WERI-Rb-1 (cell line): ENCODE data around the gene QSOX1.

Experiments
- DNase-seq: peaks from one replicate; pipeline ENCODE4 v3.0.0-alpha.2; 2020
- H3K27ac ChIP-seq: fragments of 250-450 bp; sonication (Bioruptor Pico); 2 replicates; pipeline ENCODE4 v1.5.1; 2020; ENCODE audit warnings: mild to moderate bottlenecking, moderate library complexity
- H3K27me3 ChIP-seq: fragments of 250-450 bp; sonication (Bioruptor Pico); 2 replicates; pipeline ENCODE4 v1.5.1; 2021; ENCODE audit warnings: mild to moderate bottlenecking, low read depth, moderate library complexity; ENCODE audit not compliant: insufficient read depth, severe bottlenecking
- H3K36me3 ChIP-seq: fragments of 250-450 bp; sonication (Bioruptor Pico); 2 replicates; pipeline ENCODE4 v1.5.1; 2020; ENCODE audit warnings: mild to moderate bottlenecking, moderate library complexity
- H3K4me3 ChIP-seq: 2 replicates; pipeline ENCODE4 v1.5.1; 2011; ENCODE audit warnings: low read depth, mild to moderate bottlenecking, control low read depth, low read length
- H3K9me3 ChIP-seq: fragments of 250-450 bp; sonication (Bioruptor Pico); 2 replicates; pipeline ENCODE4 v1.5.1; 2021; ENCODE audit warnings: mild to moderate bottlenecking, moderate library complexity; ENCODE audit not compliant: severe bottlenecking
- TF ChIP-seq, protein P1 (sequence below): IDR thresholded peaks from 2 replicates; pipeline ENCODE4 v1.5.1; 2011; ENCODE audit warnings: low read depth, mild to moderate bottlenecking, control low read depth, inconsistent platforms, low read length

Gene QSOX1

DNA sequence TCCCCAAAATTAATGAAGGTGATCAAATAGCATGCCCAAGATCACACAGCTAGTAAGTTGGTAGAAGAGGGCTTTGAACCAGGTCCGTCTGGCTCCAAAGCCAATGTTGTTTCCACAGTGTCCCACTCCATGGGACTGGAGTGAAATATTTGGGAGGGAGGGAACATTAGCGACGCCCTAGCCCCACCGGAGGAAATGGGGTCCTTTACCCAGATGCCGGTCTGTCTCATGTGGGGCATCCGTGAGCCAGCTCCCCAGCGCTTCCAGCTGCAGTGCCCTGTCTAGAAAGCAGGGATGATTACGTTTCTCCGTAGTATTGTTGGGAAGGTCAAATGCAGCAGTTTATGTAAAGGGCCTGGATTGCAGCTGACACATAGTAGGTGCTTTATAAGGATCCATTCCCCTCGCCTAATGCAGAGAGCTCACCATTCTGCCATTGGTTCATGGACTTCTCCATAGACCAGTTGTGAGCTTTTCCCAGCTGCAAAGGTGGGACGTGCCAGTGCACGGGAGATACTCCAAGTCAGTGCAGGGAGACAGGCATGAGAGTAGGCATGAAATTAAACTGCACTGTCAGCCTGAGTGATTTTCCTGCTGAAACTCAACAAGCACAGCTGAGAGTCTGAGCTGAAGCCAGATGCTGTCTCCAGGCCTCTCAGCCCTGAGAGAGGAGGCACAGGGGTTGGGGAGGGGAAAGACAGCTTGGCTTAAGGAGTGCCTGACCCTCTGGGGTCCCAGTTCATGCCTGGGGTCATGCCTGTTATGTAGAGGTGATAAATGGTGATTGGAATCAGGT is 24.7 kb downstream of the QSOX1 start:
- Histone ChIP-seq H3K36me3 (peaks cover 3% of the 10 kb centered on the region; the same call in 1 of the 2 replicates), H3K27ac (no peak overlapping the region), H3K27me3 (no peaks in the 10 kb centered on the region), H3K9me3 (no peaks in the 10 kb centered on the region), H3K4me3 (no peak overlapping the region)
- TF ChIP-seq, protein P1, sequence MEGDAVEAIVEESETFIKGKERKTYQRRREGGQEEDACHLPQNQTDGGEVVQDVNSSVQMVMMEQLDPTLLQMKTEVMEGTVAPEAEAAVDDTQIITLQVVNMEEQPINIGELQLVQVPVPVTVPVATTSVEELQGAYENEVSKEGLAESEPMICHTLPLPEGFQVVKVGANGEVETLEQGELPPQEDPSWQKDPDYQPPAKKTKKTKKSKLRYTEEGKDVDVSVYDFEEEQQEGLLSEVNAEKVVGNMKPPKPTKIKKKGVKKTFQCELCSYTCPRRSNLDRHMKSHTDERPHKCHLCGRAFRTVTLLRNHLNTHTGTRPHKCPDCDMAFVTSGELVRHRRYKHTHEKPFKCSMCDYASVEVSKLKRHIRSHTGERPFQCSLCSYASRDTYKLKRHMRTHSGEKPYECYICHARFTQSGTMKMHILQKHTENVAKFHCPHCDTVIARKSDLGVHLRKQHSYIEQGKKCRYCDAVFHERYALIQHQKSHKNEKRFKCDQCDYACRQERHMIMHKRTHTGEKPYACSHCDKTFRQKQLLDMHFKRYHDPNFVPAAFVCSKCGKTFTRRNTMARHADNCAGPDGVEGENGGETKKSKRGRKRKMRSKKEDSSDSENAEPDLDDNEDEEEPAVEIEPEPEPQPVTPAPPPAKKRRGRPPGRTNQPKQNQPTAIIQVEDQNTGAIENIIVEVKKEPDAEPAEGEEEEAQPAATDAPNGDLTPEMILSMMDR: no peak
- DNase-seq: no peak

DNA sequence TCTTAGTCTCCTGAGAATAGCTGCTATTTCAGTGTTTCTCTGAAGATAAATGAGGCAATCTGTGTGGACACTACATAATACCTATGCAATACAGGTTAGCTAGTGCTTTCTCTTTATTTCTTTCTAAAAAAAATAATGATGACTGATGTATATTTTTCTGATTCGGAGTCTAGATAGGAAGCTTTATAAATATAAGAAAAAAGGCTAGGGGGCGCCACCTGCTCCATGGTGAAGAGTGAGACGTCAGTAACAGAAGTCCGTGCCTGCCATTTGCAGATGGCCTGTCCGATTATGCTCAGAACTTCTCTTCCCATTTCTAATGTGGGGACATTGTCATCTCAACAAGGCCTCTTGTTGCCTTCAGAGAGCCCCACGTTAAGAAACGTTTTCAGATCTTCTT is 26.4 kb downstream of the QSOX1 start:
- H3K9me3 ChIP-seq: no peaks in the 10 kb centered on the region
- no peaks in the 10 kb centered on the region for H3K27me3 ChIP-seq
- peaks cover 3% of the 10 kb centered on the region; the same call in 1 of the 2 replicates for H3K36me3 ChIP-seq
- TF ChIP-seq, protein P1: peak; percentile 65
- H3K4me3 ChIP-seq: no peak overlapping the region
- peak; percentile 69 for DNase-seq
- H3K27ac ChIP-seq: no peak overlapping the region

DNA sequence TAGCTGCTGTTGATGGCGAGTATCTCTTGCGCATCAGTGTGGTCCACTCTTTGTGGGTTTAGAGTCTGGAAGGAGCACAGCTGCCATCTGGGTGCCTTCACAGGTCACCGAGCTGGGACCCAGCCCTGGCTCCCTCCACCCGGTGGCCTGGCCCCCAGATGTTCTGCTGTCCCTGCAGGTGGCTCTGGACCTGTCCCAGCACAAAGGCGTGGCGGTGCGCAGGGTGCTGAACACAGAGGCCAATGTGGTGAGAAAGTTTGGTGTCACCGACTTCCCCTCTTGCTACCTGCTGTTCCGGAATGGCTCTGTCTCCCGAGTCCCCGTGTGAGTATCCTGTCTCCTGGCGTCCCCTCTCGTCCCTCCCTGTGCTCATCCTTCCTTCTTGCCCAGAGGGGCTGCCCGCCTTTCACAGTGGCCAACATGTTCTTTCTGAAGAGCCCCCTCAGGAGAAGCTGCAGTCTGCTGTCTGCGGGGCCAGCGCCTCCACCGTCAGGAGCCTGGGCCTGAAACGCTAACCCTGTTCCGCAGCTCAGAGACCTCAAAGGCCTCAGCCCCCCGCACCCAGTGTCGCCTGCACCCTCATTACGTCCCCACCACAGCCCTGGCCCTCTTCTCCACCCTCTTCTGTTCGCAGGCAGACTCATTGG is 27.4 kb downstream of the QSOX1 start:
- Histone ChIP-seq H3K9me3 (no peaks in the 10 kb centered on the region), H3K27ac (no peak overlapping the region), H3K36me3 (peaks cover 3% of the 10 kb centered on the region; the same call in 1 of the 2 replicates), H3K27me3 (no peaks in the 10 kb centered on the region), H3K4me3 (no peak overlapping the region)
- TF ChIP-seq, protein P1: no peak
- DNase-seq: no peak

DNA sequence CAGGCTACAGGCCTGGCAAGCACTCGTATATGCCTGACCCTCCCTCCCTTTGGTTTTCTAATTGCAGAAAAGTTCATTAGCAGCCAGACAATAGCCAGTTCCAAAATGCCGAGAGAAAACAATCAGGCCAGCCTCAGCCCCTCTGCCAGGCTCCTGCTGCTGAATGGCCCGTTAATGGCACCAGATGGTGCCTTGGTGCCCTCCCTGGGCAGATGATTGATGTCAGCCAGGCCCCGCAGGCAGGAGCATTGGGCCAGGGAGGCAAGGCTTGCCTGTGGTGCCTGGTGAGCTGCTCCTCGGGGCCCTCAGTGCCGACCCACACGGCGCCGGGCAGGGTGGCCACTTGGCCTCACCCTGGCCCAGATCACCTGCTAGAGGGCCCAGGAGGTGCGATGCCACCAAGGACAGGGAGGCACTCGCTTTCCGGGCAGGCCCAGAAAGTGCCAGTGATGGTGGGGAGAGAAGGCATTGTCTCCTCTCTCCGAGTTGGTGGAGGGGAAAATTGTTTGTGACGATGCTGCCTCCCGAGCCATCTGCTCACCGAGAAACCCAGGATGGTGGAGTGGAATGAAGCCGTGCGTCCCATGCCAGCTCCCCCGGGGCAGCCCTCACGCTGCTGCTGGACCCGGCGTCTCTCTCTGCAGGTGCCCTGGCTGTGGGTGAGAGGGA is 28.1 kb downstream of the QSOX1 start:
- Histone ChIP-seq H3K9me3 (no peaks in the 10 kb centered on the region), H3K4me3 (no peak overlapping the region), H3K27ac (no peak overlapping the region), H3K27me3 (no peaks in the 10 kb centered on the region), H3K36me3 (peaks cover 3% of the 10 kb centered on the region; the same call in 1 of the 2 replicates)
- no peak for DNase-seq
- TF ChIP-seq, protein P1: no peak

DNA sequence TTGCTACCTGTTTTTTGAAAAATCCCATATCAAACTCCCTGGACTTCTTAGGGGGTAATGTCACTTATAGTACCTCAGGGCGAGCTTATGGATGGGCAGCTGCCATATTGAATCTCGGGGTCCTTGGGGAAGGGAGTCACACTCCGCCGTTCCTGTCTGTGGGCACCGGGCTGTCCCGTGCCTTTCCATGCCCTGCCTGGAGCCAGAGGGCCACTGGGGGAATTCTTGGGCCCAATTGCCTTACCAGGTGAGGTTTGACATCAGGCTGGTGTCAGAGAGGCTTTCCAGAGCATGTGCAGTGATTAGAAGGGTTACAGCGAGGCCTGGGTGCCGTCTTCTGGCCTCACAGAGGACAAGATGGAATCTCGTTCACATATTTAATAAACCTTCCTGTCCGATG is 28.8 kb downstream of the QSOX1 start:
- H3K27me3 ChIP-seq: no peaks in the 10 kb centered on the region
- no peak overlapping the region for H3K4me3 ChIP-seq
- no peaks in the 10 kb centered on the region for H3K9me3 ChIP-seq
- peaks cover 3% of the 10 kb centered on the region; the same call in 1 of the 2 replicates for H3K36me3 ChIP-seq
- TF ChIP-seq, protein P1: no peak
- no peak overlapping the region for H3K27ac ChIP-seq
- no peak for DNase-seq
